ENCODE data around the gene LMF2. TPM values are rescaled to one million over a fixed set of nuclear protein-coding genes. Genes with fewer than 3 reads are reported as not detected.

Gene LMF2
- total RNA-seq, 1 experiment from 2014 or later: 54.2 TPM

DNA sequence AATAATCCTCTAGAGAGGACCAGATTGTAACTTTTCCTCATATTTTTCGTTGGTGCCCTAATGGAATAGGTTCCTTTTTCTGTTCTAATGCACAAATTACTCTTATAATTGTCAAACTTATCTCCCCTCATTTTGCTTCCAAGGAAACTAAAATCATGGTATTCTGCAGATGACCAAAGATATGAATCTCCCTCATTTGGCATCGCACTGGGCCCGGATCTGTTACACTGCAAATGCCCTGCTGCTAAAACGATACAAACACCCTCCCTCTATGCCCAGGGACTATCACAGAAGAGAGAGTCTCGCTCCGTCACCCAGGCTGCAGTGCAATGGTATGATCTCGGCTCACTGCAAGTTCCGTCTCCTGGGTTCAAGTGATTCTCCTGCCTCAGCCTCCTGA, 45.8 kb upstream of the LMF2 start:
- Histone ChIP-seq H3K4me1 (ENCODE audit: control insufficient read depth, insufficient read depth, low read length) (no peaks in the 10 kb centered on the region), H3K27ac (ENCODE audit: low read length) (no peak overlapping the region), H3K9me3 (ENCODE audit: control insufficient read depth, insufficient read depth, low read depth, low read length) (no peaks in the 10 kb centered on the region), H3K36me3 (ENCODE audit: control insufficient read depth, insufficient read depth, low read length) (no peaks in the 10 kb centered on the region), H3K4me3 (ENCODE audit: low read depth in 2 of 2, low read length in 2 of 2) (no peak overlapping the region), H3K27me3 (ENCODE audit: control insufficient read depth, insufficient read depth, low read length) (no peaks in the 10 kb centered on the region)
- intact Hi-C loops (cut with micrococcal nuclease; ENCODE audit: unreplicated experiment) (no loop called here), in situ Hi-C loops (cut with HindIII; ENCODE audit: low pct_unique_long_range_greater_than_20kb, low sequenced_read_pairs) (no loop called here)
- DNase-seq (ENCODE audit: low read depth, low spot score) (no peak), ATAC-seq (no peak)
- no TSS peak for BruUV-seq (replicated peaks)
- ChIA-PET POLR2A (no interaction called here), CTCF (interaction anchor here (1.1 kb wide), 1 partner anchor 28 kb away, joined by 3 read pairs; the partner anchor contains the start of gene SCO2)
- TF ChIP-seq, protein P1, sequence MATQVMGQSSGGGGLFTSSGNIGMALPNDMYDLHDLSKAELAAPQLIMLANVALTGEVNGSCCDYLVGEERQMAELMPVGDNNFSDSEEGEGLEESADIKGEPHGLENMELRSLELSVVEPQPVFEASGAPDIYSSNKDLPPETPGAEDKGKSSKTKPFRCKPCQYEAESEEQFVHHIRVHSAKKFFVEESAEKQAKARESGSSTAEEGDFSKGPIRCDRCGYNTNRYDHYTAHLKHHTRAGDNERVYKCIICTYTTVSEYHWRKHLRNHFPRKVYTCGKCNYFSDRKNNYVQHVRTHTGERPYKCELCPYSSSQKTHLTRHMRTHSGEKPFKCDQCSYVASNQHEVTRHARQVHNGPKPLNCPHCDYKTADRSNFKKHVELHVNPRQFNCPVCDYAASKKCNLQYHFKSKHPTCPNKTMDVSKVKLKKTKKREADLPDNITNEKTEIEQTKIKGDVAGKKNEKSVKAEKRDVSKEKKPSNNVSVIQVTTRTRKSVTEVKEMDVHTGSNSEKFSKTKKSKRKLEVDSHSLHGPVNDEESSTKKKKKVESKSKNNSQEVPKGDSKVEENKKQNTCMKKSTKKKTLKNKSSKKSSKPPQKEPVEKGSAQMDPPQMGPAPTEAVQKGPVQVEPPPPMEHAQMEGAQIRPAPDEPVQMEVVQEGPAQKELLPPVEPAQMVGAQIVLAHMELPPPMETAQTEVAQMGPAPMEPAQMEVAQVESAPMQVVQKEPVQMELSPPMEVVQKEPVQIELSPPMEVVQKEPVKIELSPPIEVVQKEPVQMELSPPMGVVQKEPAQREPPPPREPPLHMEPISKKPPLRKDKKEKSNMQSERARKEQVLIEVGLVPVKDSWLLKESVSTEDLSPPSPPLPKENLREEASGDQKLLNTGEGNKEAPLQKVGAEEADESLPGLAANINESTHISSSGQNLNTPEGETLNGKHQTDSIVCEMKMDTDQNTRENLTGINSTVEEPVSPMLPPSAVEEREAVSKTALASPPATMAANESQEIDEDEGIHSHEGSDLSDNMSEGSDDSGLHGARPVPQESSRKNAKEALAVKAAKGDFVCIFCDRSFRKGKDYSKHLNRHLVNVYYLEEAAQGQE (IDR thresholded peaks at IDR 0.05; ENCODE audit: insufficient read depth in 1 of 2, low read depth in 2 of 2, low read length in 1 of 2): no peak

DNA sequence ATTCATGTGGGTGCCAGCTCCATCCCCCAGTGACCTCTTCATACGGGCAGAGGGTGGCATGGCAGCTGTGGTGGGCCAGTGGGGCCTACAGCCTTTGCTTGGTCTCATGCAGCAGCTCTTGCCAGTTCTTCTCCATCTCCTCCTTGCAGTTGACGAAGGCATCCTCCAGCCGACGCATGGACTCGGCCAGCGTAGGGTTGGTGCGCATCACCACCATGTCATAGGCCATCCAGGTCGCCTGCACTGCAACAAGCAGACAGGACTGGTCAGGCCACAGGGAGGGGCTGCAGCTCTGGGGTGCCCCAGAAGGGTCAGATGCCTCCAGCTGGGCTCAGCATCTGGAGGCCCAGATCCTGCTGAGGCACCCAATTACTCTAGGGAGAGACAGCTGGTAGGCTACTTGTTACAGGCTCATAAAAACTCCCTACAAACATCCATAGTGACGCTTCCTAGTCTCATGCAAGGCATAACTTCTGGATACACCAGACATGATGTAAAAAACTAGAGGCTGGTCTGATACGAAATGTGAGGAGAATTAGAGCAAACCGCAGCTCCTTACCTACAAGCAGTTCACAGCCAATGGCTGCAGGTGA, 43.8 kb upstream of the LMF2 start:
- in situ Hi-C loops (cut with HindIII; ENCODE audit: low pct_unique_long_range_greater_than_20kb, low sequenced_read_pairs) (no loop called here), intact Hi-C loops (cut with micrococcal nuclease; ENCODE audit: unreplicated experiment) (no loop called here)
- H3K9me3 ChIP-seq (ENCODE audit: control insufficient read depth, insufficient read depth, low read depth, low read length): no peaks in the 10 kb centered on the region
- TF ChIP-seq SIN3A (IDR thresholded peaks at IDR 0.05; ENCODE audit: borderline replicate concordance, insufficient read depth, low read depth, low read length): no peak
- TF ChIP-seq, protein P2, sequence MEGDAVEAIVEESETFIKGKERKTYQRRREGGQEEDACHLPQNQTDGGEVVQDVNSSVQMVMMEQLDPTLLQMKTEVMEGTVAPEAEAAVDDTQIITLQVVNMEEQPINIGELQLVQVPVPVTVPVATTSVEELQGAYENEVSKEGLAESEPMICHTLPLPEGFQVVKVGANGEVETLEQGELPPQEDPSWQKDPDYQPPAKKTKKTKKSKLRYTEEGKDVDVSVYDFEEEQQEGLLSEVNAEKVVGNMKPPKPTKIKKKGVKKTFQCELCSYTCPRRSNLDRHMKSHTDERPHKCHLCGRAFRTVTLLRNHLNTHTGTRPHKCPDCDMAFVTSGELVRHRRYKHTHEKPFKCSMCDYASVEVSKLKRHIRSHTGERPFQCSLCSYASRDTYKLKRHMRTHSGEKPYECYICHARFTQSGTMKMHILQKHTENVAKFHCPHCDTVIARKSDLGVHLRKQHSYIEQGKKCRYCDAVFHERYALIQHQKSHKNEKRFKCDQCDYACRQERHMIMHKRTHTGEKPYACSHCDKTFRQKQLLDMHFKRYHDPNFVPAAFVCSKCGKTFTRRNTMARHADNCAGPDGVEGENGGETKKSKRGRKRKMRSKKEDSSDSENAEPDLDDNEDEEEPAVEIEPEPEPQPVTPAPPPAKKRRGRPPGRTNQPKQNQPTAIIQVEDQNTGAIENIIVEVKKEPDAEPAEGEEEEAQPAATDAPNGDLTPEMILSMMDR (IDR thresholded peaks at IDR 0.05): no peak
- no peak for TF ChIP-seq POLR2AphosphoS5 (IDR thresholded peaks at IDR 0.05; ENCODE audit: low read depth, low read length)
- no peak for TF ChIP-seq TCF7L2 (IDR thresholded peaks at IDR 0.05; ENCODE audit: low read depth, low read length)
- TF ChIP-seq, protein P1 (IDR thresholded peaks at IDR 0.05; ENCODE audit: insufficient read depth in 1 of 2, low read depth in 2 of 2, low read length in 1 of 2): no peak
- H3K4me1 ChIP-seq (ENCODE audit: control insufficient read depth, insufficient read depth, low read length): peaks cover under 1% of the 10 kb centered on the region; the same call in 1 of the 2 replicates
- ATAC-seq (no peak), DNase-seq (ENCODE audit: low read depth, low spot score) (no peak)
- no peak overlapping the region for H3K4me3 ChIP-seq (ENCODE audit: low read depth in 2 of 2, low read length in 2 of 2)
- no peaks in the 10 kb centered on the region for H3K27me3 ChIP-seq (ENCODE audit: control insufficient read depth, insufficient read depth, low read length)
- no peak overlapping the region for H3K27ac ChIP-seq (ENCODE audit: low read length)
- no peaks in the 10 kb centered on the region for H3K36me3 ChIP-seq (ENCODE audit: control insufficient read depth, insufficient read depth, low read length)
- ChIA-PET POLR2A (interaction anchor here (0.6 kb wide), 1 partner anchor 52 kb away, joined by 10 read pairs; no protein-coding TSS in a partner anchor), CTCF (no interaction called here)
- no TSS peak for BruUV-seq (replicated peaks)
